SK-N-SH treated with all-trans-retinoic acid at 6 μM for 48 hours (cell line): Measurements from ENCODE around the gene CFAP45.

Experiments used
- CSDC2 ChIP-seq: fragments of 250-450 bp; sonication (Bioruptor Pico); IDR thresholded peaks from 2 replicates; pipeline ENCODE4 v1.5.0; 2020; ENCODE audit warnings: mild to moderate bottlenecking, moderate library complexity
- ISL1 ChIP-seq: fragments of 250-450 bp; sonication (Bioruptor Pico); IDR thresholded peaks from 2 replicates; pipeline ENCODE4 v2.1.2; 2022; ENCODE audit warnings: mild to moderate bottlenecking, moderate library complexity
- ZFP3 ChIP-seq: fragments of 250-450 bp; sonication (Bioruptor Pico); IDR thresholded peaks from 2 replicates; pipeline ENCODE4 v1.5.0; 2020; ENCODE audit warnings: mild to moderate bottlenecking, moderate library complexity
- ZFP30 ChIP-seq: fragments of 450-650 bp; formaldehyde crosslinking; IDR thresholded peaks from 2 replicates; pipeline ENCODE4 v1.5.0; 2022; ENCODE audit warnings: mild to moderate bottlenecking, moderate library complexity
- TF ChIP-seq, protein P1 (sequence below): fragments of 250-450 bp; sonication (Bioruptor Pico); IDR thresholded peaks from 2 replicates; pipeline ENCODE4 v1.5.1; 2020; ENCODE audit warnings: low read depth, mild to moderate bottlenecking, moderate library complexity

- TF ChIP-seq ZFP30 (CRISPR knock-in tag): no peak
- TF ChIP-seq, protein P1, sequence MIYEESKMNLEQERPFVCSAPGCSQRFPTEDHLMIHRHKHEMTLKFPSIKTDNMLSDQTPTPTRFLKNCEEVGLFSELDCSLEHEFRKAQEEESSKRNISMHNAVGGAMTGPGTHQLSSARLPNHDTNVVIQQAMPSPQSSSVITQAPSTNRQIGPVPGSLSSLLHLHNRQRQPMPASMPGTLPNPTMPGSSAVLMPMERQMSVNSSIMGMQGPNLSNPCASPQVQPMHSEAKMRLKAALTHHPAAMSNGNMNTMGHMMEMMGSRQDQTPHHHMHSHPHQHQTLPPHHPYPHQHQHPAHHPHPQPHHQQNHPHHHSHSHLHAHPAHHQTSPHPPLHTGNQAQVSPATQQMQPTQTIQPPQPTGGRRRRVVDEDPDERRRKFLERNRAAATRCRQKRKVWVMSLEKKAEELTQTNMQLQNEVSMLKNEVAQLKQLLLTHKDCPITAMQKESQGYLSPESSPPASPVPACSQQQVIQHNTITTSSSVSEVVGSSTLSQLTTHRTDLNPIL (CRISPR knock-in tag): no peak
- TF ChIP-seq CSDC2 (CRISPR knock-in tag): no peak
- no peak for TF ChIP-seq ZFP3 (CRISPR knock-in tag)
- TF ChIP-seq ISL1: no peak
These were observed 24.2 kb upstream of the CFAP45 start for GRCh38 chr1:159924025-159924790.
